GM21717 (cell line): ENCODE measurements around the gene IRX3.

Source experiments
- ATAC-seq: cut with Tn5 transposase; IDR thresholded peaks from one replicate; pipeline ENCODE4 v1.9.1; 2021; ENCODE audit warnings: mild to moderate bottlenecking, moderate library complexity; ENCODE audit not compliant: unreplicated experiment

Gene IRX3

GRCh38 chr16:54286366-54287130 lies at the start of gene IRX3:
Gene IRX3, minus strand, starts transcription at chr16:54286787. Its CDS starts 737 bp downstream, at chr16:54286050.
- ATAC-seq, result no peak

GRCh38 chr16:54335230-54335629 lies 48.6 kb upstream of the IRX3 start:
- no peak for ATAC-seq

- ATAC-seq, result no peak
Observed at GRCh38 chr16:54334208-54334607, 47.6 kb upstream of the IRX3 start.

- ATAC-seq, result no peak
Observed at GRCh38 chr16:54331241-54332002, 44.8 kb upstream of the IRX3 start.

GRCh38 chr16:54327609-54328008 lies 41.0 kb upstream of the IRX3 start:
- ATAC-seq, result no peak

- no peak for ATAC-seq
Observed at GRCh38 chr16:54326266-54326662, 39.7 kb upstream of the IRX3 start.

GRCh38 chr16:54325616-54326265 lies 39.2 kb upstream of the IRX3 start:
- ATAC-seq, result no peak

GRCh38 chr16:54324716-54325115 lies 38.1 kb upstream of the IRX3 start:
- no peak for ATAC-seq

GRCh38 chr16:54320697-54321340 lies 34.2 kb upstream of the IRX3 start:
- ATAC-seq, result no peak

- no peak for ATAC-seq
Observed at GRCh38 chr16:54318941-54319340, 32.4 kb upstream of the IRX3 start.

- ATAC-seq, result no peak
Observed at GRCh38 chr16:54317101-54317611, 30.6 kb upstream of the IRX3 start.

- no peak for ATAC-seq
Observed at GRCh38 chr16:54316095-54316889, 29.7 kb upstream of the IRX3 start.

- no peak for ATAC-seq
Observed at GRCh38 chr16:54313789-54314188, 27.2 kb upstream of the IRX3 start.

- no peak for ATAC-seq
Observed at GRCh38 chr16:54312502-54312991, 26.0 kb upstream of the IRX3 start.

- no peak for ATAC-seq
Observed at GRCh38 chr16:54309341-54309740, 22.8 kb upstream of the IRX3 start.

GRCh38 chr16:54305080-54305479 lies 18.5 kb upstream of the IRX3 start:
- no peak for ATAC-seq

GRCh38 chr16:54303613-54304012 lies 17.0 kb upstream of the IRX3 start:
- ATAC-seq, result no peak

GRCh38 chr16:54297154-54297553 lies 10.6 kb upstream of the IRX3 start:
- no peak for ATAC-seq

GRCh38 chr16:54296543-54296942 lies 10.0 kb upstream of the IRX3 start:
- no peak for ATAC-seq
